HG02943 (cell line): ENCODE measurements around the gene NR2E1.

Source experiments
- ATAC-seq: cut with Tn5 transposase; IDR thresholded peaks from one replicate; pipeline ENCODE4 v1.9.1; 2021; ENCODE audit warnings: mild to moderate bottlenecking, low read depth, moderate library complexity; ENCODE audit not compliant: unreplicated experiment

The NR2E1 gene

GRCh38 chr6:108170332-108171290, 4.8 kb downstream of the NR2E1 start:
- ATAC-seq = no peak

DNA sequence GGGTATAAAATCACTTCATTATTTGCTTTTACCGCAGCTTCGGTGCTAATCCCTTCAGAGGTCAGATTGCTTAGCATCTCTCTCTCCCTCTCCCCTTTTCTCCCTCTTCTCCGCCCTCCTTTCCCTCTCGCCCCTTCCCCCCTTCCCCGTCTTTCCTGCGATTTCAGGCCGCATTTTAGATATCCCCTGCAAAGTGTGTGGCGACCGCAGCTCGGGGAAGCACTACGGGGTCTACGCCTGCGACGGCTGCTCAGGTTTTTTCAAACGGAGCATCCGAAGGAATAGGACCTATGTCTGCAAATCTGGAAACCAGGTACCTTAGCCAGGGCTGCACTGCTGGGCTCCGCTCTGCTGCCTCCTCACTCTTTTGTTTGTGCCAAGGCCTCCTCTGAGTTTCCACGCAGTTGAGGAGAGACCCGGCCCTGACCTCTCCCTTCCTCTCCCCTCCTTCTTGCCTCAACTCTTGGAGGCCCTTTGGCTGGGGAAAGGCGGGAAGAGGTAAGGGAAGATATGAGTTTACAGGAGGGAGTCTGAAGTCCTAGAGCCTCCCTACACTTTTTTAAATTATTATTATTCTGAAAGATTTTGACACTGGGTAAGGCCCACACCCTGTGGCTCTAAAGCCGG, 5.6 kb downstream of the NR2E1 start:
- no peak for ATAC-seq

DNA sequence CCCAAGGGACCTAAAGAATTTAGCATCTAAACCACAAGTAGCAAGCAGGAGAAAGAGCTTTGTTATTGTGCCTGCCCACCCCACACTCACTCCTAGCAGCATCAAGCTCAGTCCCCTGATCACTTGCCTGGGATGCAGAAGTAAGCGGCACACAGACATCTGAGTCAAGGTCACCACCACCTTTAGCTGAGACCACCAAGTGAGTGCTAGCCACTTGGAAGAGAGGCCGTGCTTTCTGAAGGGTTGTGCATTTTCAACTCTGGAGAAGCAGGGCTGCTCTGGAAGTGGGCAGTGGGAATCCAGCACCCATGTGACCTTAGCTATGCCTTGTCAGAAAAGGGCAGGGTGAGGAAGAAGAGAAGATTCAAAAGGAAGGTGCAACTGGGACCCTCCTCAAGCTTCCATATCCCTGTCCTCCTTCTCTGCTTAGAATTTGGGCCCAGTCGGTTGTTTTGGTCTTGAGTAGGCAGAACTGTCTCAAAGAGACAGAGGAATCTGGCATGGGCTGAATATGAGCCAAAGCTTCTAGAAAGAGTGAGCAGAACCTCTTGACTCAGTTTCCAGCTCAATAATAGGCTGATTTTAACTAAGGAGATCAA, 6.2 kb downstream of the NR2E1 start:
- no peak for ATAC-seq

DNA sequence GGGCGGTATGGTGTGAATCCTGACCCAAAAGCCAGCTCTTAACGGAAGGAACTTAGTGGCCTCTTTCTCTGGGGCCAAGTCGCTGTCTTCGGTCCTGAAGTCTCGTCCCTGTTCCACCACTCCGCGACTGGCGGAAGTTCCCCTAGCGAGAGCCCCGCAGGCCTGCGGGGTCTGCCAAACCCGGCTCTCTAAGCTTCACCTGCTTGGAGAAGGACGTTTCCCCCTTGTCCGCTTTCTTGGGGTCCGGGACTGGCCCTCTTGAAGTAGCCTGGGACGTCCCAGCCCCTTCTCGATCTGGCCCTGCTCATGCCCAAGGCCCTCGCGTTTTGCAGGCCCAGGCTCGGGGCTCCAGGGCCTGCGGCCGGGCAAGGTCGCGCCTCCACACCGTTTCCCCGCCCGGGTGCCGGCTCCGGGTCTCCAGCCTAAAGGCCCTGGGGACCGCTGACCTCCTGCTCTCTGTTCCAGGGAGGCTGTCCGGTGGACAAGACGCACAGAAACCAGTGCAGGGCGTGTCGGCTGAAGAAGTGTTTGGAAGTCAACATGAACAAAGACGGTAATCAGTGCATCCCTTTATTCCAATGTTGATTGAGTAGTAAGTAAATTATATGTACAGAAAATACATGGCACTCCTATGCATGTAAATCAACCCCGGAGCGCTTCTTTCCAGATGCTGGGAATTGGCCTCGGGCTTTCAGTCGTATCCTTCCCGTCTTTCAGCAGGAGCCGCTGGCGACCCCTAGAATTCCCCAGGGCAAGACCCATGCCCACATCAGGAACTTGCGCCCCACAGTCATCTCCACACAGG, 8.8 kb downstream of the NR2E1 start:
- ATAC-seq = no peak

- ATAC-seq = no peak
Observed at GRCh38 chr6:108175176-108175591, 9.4 kb downstream of the NR2E1 start.

DNA sequence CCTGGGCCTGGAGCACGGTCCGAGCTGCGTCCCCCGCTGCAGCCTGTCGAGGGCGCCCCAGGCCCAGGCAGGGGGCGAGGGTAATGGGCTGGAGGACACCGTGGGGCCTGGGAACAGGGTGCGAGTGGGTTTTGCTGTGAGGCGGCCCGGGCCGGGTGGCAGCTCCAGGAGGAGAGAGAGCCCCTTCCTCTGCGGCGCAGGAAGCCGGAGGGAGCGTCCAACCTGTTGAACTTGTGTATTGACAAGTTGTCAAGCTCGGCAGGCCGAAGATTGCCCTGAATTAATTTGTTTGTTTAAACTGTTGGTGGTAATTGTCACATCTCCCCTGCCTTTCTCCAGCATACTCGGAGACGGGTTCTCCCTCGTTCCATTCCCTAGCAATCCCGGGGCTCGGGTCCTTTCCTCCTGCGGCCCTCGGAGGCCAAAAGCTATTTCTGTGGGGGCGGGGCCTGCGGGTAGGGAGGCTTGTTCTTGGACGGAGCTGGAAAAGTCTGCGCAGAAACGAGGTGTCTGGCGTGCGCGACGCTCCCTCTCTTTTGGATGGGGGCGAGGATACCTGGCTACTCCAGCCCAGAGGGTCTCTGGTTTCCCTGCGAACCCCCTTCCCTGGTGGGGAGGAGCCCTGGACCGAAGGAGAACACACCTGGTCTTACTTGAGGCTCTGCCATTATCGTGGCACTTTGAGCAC, 9.9 kb downstream of the NR2E1 start:
- no peak for ATAC-seq

- no peak for ATAC-seq
Observed at GRCh38 chr6:108176281-108177089, 10.7 kb downstream of the NR2E1 start.

- ATAC-seq = no peak
Observed at GRCh38 chr6:108179741-108180140, 13.9 kb downstream of the NR2E1 start.

- ATAC-seq = no peak
Observed at GRCh38 chr6:108180266-108180665, 14.4 kb downstream of the NR2E1 start.

DNA sequence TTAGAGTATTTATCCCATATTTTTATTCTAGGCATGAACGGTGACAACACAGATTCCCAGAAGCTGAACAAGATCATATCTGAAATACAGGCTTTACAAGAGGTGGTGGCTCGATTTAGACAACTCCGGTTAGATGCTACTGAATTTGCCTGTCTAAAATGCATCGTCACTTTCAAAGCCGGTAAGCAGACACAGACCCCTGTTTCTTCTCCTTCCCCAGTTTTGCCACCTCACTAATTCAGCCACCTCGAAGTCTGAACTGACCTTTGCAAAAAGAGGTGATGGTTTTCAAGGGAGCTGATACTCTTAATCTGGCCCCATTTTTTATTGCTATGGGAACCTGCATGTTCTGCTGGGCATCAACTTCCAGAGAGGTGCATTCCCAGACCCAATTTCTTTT, 15.0 kb downstream of the NR2E1 start:
- no peak for ATAC-seq

DNA sequence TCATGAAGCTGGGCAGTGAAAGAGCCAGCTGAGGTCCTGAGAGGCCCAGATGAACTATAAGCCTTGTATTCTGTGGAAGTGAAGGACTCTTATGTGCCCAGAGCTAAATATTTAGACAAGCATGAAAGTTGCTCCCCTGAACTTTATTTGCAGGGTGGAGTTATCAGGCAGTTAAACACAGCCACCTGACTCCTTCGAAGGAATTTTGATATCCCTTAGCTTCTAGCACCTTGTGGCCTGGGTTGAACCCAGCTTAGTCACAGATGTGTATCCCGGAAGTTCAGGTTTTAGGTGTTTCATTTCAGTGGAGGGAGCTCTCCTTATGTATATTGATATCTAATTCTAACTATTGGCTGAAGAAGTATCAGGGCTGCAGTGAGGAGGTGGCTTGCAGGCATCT, 20.4 kb downstream of the NR2E1 start:
- ATAC-seq = no peak

GRCh38 chr6:108187519-108187918, 21.7 kb downstream of the NR2E1 start:
- no peak for ATAC-seq

DNA sequence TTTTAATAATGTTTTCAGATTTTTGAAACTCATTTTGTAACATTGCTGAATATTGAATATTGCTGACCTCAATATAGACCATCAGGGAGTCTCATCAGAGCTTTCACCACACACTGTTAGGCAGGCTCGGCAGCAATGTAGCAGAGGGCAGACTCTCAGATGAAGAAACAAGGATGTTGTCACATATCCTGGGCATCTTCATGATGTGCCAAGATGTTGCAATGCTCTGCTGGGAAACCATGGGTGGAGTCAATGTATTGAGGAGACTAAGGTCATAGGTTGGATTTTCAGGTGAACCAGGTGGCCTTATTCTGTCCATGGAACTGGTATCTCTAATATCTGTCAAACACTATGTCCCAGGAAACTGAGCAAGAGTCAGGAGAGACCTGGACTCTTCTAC, 27.3 kb downstream of the NR2E1 start:
- no peak for ATAC-seq

DNA sequence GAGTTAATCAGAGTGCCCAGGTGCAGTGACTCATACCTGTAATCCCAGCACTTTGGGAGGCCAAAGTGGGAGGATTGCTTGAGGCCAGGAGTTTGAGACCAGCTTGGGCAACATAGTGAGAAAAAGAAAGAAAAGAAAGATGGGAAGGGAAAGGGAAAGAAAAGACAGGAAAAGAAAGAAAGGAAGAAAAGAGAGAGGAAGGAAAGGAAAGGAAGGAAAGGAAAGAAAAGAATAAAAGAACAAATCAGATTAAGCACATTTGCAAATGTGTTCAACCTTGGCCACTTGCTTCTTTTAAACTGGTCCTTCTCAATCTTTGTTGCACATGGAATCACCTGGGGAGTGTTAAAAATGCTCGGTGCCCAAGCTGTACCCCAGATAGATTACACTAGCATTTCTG, 28.0 kb downstream of the NR2E1 start:
- ATAC-seq = no peak

DNA sequence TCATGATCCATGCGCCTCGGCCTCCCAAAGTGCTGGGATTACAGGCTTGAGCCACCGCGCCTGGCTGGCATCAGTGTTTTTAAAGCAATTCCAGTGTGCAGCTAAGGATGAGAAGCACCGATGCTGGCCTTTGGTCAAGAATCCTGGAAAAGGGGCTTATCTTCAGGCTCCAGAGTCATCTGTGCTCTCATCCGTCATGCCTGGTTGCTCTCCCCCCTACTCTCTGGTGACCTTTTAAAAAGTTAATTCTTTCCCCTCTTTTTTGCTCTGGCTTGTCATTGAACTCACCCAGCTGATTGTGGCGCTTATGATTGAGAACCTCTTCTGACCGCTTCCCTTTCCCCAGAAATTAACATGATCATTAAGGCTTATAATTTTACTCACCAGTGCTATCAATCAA, 28.7 kb downstream of the NR2E1 start:
- ATAC-seq = no peak

- ATAC-seq = no peak
Observed at GRCh38 chr6:108195209-108195608, 29.4 kb downstream of the NR2E1 start.

- no peak for ATAC-seq
Observed at GRCh38 chr6:108198761-108199498, 33.1 kb downstream of the NR2E1 start.

- ATAC-seq = no peak
Observed at GRCh38 chr6:108200186-108200585, 34.4 kb downstream of the NR2E1 start.

DNA sequence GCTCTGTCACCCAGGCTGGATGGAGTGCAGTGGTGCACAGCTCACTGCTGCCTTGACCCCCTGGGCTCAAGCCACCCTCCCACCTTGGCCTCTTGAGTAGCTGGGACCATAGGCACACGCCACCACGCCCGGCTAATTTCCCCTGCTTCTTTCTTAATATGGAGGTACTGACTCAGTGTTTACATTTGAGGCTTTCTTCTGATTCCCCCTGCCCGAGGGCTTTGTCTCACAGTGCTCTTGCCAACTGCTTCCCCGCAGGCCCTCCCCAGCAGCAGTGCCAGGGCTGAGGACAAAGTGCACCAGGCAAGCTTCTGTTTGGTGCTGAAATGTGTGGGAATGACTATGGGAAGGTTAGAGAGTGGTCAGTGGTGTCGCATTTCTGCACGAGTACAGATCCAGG, 34.8 kb downstream of the NR2E1 start:
- ATAC-seq = no peak
